ENCODE measurements around the gene QKI. TPM values are rescaled to one million over a fixed set of nuclear protein-coding genes. Genes with fewer than 3 reads are reported as not detected.
"Not testable (repeated sequence)": the region's sequence is repeated elsewhere in the genome, so short reads cannot be mapped to it uniquely, and the experiment has no call there.

QKI gene
- total and polyA plus RNA-seq, 2 donors (not counting 3 experiments of a cell fraction or from before 2014, with no cell fraction given): 178 to 232 TPM

DNA sequence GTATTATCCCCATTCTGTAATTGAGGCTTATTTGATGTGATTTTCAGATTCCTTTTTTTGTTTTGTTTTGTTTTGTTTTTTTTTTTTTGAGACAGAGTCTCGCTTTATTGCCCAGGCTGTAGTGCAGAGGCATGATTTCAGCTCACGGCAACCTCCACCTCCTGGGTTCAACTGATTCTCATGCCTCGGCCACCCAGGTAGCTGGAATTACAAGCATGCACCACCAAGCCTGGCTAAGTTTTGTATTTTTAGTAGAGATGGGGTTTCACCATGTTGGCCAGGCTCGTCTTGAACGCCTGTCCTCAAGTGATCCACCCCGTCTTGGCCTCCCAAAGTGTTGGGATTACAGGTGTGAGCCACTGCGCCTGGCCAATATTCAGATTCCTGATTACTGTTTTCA, 62.4 kb downstream of the QKI start:
- not testable (repeated sequence) for DNase-seq (ENCODE audit: low read depth, low spot score)

DNA sequence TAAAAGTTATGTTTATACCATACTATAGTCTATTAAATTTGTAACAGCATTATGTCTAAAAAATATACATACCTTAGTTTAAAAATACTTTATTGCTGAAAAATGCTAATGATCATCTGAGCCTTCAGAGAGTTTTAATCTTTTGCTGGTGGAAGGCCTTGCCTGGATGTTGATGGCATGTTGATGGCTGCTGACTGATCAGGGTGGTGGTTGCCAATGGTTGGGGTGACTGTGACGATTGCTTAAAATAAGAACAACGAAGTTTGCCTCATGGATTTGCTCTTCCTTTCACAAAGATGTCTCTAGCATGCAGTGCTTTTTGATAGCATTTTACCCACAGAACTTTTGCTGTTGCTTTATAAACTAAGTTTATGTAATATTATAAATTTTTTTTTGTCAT, 68.6 kb downstream of the QKI start:
- H3K4me3 ChIP-seq (replicated peaks in 1 of 3; ENCODE audit: insufficient read depth in 1 of 3, low read depth in 1 of 3, low read length in 3 of 3): no peak overlapping the region
- H3K36me3 ChIP-seq (ENCODE audit: control insufficient read depth in 2 of 2, extremely low read depth in 1 of 2, insufficient read depth in 2 of 2, low read length in 2 of 2): no peaks in the 10 kb centered on the region
- H3K27ac ChIP-seq (ENCODE audit: insufficient read depth, low read depth, low read length): no peak overlapping the region
- H3K79me2 ChIP-seq (ENCODE audit: control insufficient read depth, insufficient read depth, low read length): peaks cover 95% of the 10 kb centered on the region
- no TSS peak for BruUV-seq (replicated peaks)
- dilution Hi-C loops (cut with MboI; ENCODE audit: extremely low pct_ligation_motif_present, low sequenced_read_pairs) (no loop called here), intact Hi-C loops (cut with micrococcal nuclease) (no loop called here)
- no peak overlapping the region for H2AFZ ChIP-seq (ENCODE audit: low read depth, low read length)
- TF ChIP-seq, protein P1, sequence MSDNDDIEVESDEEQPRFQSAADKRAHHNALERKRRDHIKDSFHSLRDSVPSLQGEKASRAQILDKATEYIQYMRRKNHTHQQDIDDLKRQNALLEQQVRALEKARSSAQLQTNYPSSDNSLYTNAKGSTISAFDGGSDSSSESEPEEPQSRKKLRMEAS (IDR thresholded peaks at IDR 0.05; ENCODE audit: insufficient read depth, insufficient read length): no peak
- TF ChIP-seq POLR2AphosphoS5 (IDR thresholded peaks at IDR 0.05; ENCODE audit: insufficient read depth, low read depth, low read length) (no peak), MYC (IDR thresholded peaks at IDR 0.05; ENCODE audit: low read depth, low read length) (no peak), EZH2 (IDR thresholded peaks at IDR 0.05; ENCODE audit: borderline replicate concordance, low read depth, low read length, severe bottlenecking) (no peak), JUN (IDR thresholded peaks at IDR 0.05; ENCODE audit: borderline replicate concordance, insufficient read depth, insufficient read length, low read depth) (no peak)
- H3K4me2 ChIP-seq (ENCODE audit: insufficient read depth, low read length): no peak overlapping the region
- no peaks in the 10 kb centered on the region for H3K27me3 ChIP-seq (ENCODE audit: control insufficient read depth in 2 of 2, insufficient read depth in 2 of 2, low read length in 2 of 2)
- no peak for FAIRE-seq
- H3K4me1 ChIP-seq (ENCODE audit: control insufficient read depth, extremely low read depth, insufficient read depth, low read length): no peaks in the 10 kb centered on the region
- no peak for DNase-seq (ENCODE audit: low read depth, low spot score)
- H3K9me1 ChIP-seq (replicated peaks; ENCODE audit: control insufficient read depth, extremely low read depth, insufficient read depth, low read length): no peaks in the 10 kb centered on the region
- CTCF ChIA-PET: no interaction called here
- no peak overlapping the region for H3K9ac ChIP-seq (replicated peaks; ENCODE audit: extremely low read depth, insufficient read depth, low read length)
- POLR2A ChIA-PET: no interaction called here
- no peaks in the 10 kb centered on the region for H3K9me3 ChIP-seq (replicated peaks; ENCODE audit: control insufficient read depth, insufficient read depth, low read length)
- peaks cover 22% of the 10 kb centered on the region for H4K20me1 ChIP-seq (replicated peaks; ENCODE audit: control insufficient read depth, extremely low read depth, insufficient read depth, low read length)

More for the DNA sequence above, 62.4 kb downstream of the QKI start:
- H3K4me2 ChIP-seq (ENCODE audit: insufficient read depth, low read length); H3K9me3 ChIP-seq (replicated peaks; ENCODE audit: control insufficient read depth, insufficient read depth, low read length); H2AFZ ChIP-seq (ENCODE audit: low read depth, low read length); H3K36me3 ChIP-seq (ENCODE audit: control insufficient read depth in 2 of 2, extremely low read depth in 1 of 2, insufficient read depth in 2 of 2, low read length in 2 of 2); FAIRE-seq; intact Hi-C loops (cut with micrococcal nuclease); dilution Hi-C loops (cut with MboI; ENCODE audit: extremely low pct_ligation_motif_present, low sequenced_read_pairs); H3K9me1 ChIP-seq (replicated peaks; ENCODE audit: control insufficient read depth, extremely low read depth, insufficient read depth, low read length); H3K9ac ChIP-seq (replicated peaks; ENCODE audit: extremely low read depth, insufficient read depth, low read length); H3K27ac ChIP-seq (ENCODE audit: insufficient read depth, low read depth, low read length); H3K27me3 ChIP-seq (ENCODE audit: control insufficient read depth in 2 of 2, insufficient read depth in 2 of 2, low read length in 2 of 2); H3K4me3 ChIP-seq (replicated peaks in 1 of 3; ENCODE audit: insufficient read depth in 1 of 3, low read depth in 1 of 3, low read length in 3 of 3); BruUV-seq (replicated peaks); H3K4me1 ChIP-seq (ENCODE audit: control insufficient read depth, extremely low read depth, insufficient read depth, low read length); POLR2A ChIA-PET: not testable (repeated sequence)
- Histone ChIP-seq H3K79me2 (ENCODE audit: control insufficient read depth, insufficient read depth, low read length) (peaks cover 94% of the 10 kb centered on the region), H4K20me1 (replicated peaks; ENCODE audit: control insufficient read depth, extremely low read depth, insufficient read depth, low read length) (peaks cover 28% of the 10 kb centered on the region)
- CTCF ChIA-PET: interaction anchor here (0.7 to 1.7 kb wide), 5 partner anchors 8 to 60 kb away, joined by 3 to 5 read pairs (median 3); no protein-coding TSS in a partner anchor

Measured in endothelial cell of umbilical vein (primary cell).